Amniotic stem cell (primary cell): ENCODE data around the gene PIGW.

Experiments used
- DNase-seq: peaks from one replicate; lab custom pipeline; 2025; lab: John Stamatoyannopoulos, UW

PIGW gene, protein sequence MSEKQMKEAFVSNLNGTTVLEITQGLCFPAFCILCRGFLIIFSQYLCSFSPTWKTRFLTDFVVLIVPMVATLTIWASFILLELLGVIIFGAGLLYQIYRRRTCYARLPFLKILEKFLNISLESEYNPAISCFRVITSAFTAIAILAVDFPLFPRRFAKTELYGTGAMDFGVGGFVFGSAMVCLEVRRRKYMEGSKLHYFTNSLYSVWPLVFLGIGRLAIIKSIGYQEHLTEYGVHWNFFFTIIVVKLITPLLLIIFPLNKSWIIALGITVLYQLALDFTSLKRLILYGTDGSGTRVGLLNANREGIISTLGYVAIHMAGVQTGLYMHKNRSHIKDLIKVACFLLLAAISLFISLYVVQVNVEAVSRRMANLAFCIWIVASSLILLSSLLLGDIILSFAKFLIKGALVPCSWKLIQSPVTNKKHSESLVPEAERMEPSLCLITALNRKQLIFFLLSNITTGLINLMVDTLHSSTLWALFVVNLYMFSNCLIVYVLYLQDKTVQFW

DNA sequence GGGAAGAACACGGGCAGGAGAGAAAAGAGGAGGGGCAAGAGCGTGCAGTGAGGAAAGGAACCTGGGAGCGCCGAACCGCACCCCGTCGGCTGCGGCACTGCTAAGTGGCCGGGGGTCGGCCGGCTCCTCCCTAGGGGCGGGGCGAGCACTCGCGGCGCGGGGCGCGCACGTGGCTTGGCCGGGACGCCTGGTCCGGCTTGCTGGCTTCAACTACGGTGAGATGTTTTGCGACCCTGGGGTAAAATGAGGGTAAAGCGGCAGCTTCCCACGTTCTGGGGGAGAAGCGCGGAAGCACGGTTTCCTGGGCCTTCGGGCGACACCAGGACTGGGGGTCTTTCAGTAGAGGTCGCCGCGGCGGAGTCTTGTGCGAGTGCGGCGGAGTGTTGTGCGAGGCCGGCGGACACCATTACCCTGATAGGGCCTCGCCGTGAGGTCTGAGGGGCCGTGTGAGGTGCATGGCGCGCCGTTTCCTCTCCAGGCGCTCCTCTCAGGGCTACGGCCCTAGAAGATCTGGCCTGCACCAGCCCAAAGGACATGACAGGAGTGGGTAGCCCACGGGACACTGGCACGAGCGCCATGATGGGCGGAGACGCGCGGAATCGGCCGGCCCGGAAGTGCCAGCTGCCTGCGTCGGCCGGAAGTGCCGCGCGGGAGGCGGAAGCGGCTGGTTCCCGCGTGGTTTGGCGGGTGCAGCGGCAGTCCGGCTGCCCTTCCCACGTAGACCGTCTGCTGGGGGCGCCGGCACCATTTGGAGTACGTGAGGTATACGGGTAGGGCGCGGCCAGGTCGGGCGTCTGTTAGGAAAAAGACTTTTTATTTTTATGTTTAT is at the start of gene PIGW, which contains the start of gene MYO19:
TSS of gene PIGW (plus strand) at position 148 of the 829 bp plus-strand sequence. CDS start 2,115 bp downstream, outside the sequence.
TSS of gene MYO19 (minus strand) at position 29 of the 829 bp plus-strand sequence. CDS start 2,330 bp downstream, outside the sequence.
- peak; percentile 66 for DNase-seq

DNA sequence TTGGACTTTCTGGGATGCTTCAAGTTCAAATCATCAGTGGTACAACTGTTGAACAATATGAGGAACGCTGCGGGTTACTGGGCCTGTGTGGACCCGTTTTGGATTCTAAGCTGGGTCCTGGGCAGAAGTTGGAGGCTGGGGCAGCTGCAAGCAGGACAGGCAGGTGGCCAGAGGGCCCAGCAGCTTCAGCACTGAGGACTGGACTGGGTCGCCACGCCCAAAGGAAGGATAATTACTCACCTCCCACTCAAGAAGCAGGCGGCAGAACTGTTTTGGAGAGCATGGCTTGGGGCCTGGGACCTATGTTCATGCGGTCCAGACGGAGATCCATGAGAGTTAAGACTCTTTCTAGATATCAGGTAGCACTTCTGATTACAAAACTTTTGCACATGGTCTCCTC is 49.8 kb upstream of the PIGW start:
- DNase-seq, result no peak

- no peak for DNase-seq
Observed at GRCh38 chr17:36485805-36486203, 49.0 kb upstream of the PIGW start.

DNA sequence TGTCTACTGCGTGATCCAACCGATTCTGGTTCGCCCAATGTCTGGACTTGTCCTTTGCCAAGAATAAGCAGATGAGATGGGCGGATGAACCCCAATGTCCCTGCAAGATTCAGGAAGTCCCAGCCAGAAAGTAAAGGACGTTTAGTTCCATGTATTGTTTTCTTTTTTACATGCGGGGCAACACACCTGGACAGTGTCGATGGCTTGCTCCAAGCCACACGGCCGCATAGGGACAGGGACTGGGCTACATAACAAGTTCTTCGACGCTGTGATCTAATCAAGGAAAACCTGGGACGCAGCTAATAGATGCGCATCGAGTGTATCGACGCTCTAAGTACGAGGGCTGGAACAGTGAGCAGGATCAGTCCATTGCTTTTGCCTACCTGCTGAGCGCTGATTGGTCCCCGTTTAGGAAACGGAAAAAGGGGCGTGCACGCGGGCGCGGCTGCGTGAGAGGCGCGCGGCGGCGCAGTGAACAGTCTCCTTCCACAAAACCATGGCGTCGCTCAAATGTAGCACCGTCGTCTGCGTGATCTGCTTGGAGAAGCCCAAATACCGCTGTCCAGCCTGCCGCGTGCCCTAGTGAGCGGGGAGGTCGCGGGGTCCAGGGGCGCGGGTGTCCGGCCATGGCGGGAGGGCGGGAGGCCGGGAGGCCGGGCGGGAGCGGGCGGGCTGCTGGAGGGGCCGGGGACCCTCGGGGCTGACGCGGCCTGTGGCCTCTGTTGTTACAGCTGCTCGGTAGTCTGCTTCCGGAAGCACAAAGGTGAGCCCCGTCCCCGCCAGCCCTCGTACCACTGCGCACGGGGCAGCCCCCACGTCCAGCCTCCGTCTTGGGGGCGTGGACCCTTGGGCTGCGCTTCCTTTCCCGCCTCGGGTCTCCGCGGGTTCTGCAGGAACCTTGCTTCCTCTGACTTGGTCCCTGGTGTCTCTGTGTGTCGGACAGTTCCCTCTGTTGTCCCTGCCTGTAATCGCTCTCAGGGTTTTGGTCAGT is 48.3 kb upstream of the PIGW start, which contains the start of gene ZNHIT3:
TSS of gene ZNHIT3 (plus strand) at position 478 of the 991 bp plus-strand sequence. CDS start at position 497, 19 bp downstream.
- DNase-seq, result peak; percentile 91

DNA sequence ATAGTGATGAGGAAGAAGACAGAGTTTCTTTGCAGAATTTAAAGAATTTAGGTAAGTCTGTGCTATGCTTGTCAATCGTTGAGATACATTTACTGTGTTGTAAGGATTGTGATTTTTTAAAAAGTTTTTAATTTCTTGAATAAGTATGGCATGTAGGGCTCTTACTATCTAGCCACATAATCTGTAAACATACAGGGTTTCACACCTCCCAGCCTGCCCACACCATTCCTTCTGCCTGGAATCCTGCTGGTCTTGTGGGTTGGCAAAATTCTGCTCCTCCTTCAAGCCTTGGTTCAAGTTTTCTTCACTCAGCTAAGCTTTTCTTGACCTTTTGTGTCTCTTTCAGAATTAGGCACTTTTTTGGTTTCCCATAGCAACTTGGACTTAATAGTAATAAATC is 40.8 kb upstream of the PIGW start:
- DNase-seq, result no peak

DNA sequence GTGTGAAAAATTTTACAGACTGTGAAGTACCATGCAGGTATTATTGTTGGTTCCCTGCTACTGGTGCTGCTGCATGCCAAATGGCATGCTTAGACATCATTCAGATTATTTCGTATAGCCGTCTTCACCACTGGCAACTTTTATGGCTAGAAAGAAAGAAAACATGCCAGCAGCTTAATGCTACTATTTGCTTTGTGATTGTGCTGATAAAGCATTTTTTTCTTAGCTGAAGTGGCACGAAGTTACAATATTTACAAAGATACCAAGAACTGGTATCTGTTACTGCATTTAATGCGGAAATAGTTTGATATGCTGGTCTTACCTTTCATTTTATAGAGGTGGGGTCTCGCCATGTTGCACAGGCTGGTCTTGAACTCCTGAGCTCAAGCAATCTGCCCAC is 40.1 kb upstream of the PIGW start:
- DNase-seq, result no peak

GRCh38 chr17:36495076-36495578 is 39.7 kb upstream of the PIGW start:
- DNase-seq, result no peak

GRCh38 chr17:36496018-36496789 is 38.6 kb upstream of the PIGW start:
- no peak for DNase-seq

DNA sequence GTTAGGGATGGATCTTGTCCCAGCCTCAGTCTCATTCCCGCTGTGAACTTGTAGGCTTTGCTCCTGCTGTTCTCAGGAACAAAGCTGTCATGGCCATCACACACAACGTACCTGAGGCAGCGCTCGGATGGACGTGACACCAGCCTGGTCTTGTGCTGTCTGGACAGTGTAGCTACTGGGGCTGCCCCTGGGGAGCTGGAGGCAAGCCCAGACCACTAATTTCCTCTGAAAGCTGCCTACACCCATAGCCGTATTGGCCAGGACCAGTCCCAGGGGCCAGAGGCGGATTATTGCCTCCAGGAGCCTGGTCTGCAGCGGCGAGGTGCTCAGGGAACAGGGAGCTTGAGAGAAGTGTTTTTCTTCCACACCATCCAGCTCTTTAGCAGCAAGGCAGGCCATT is 36.6 kb upstream of the PIGW start:
- no peak for DNase-seq

DNA sequence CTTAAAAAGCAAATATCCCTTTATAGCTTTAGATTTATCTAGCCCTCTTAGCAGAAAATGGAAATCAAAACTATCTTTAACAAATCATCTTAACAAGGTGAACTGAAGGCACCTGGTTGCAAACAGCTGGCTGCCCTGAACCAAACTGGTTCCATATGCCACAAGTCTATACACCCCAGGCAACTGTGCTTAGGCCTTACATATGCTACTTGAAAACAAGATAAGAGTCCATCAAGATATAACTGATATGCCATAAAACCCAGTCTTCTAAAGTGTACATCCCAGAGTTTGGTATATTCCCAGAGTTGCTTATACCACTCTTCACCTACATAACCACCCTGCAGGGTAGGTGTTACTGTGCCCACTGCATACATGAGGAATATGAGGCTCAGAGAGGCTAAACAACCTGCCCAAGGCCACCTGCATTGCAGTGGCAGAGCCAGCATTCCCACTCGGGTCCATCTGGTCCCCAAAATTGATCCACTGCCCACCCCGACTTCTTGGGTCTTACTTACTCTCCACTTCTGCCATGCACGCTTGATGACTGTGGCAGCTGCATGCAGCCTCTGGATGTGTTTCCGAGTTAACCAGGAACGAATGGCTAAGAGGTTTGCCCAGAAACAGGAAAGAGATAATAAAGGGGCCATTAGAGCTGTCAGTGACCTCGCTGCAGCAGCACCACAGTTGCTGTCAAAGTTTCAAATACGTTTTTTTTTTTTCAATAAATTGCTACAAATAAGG is 36.1 kb upstream of the PIGW start:
- no peak for DNase-seq

- DNase-seq, result no peak
Observed at GRCh38 chr17:36500745-36501225, 34.0 kb upstream of the PIGW start.

DNA sequence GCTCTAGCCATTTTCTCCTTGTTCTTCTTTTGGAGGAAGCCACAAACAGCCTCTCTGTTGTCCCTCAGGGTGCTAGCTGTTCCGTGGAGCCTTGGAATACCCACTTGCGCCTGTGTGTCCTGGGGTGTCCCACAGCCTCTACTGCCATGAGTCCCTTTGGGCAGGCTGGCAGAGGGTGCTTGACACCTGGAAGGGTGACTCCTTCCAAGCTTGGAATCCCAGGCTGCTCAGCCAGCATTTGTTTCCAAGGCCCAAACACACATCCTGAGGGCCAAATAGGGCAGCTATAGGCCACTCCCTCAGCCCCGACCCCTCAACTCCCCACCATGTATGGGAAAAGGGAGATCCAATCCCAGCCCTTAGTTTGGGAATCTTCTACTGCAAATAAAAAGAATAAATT is 33.4 kb upstream of the PIGW start:
- DNase-seq, result no peak

GRCh38 chr17:36501963-36502362 is 32.8 kb upstream of the PIGW start:
- no peak for DNase-seq

DNA sequence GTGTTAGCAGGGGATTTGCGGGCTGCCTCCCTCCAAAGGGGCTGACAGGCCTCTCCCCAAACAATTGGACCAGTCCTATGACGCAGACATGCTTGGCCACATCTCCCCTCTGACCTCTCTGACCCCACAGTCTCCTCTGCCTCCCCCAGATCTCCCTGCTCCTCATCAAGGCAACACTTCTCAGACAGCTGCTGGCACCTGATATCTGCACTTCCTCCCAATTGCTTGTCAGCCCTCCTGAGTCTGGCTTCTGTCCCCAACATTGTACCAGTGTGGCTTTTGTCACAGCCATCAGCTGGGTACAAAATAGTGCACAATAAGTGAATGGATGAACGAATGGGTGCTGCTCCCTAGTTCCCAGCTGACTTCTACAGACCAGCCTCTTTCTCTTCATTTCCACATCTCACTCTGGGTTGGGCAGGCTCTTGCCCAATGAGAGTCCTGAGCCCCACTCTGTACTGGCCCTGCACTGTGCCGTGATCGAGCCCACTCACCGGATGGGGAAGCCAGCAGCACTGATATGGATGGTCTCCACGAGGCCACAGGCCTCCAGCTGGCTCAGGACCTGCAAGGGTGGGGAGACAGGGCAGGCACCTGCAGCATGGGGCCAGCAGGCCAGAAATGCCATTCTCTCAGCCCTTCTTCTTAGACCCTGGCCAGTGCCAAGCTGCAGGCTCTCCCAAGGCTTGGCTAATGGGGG is 31.2 kb upstream of the PIGW start:
- DNase-seq, result no peak

DNA sequence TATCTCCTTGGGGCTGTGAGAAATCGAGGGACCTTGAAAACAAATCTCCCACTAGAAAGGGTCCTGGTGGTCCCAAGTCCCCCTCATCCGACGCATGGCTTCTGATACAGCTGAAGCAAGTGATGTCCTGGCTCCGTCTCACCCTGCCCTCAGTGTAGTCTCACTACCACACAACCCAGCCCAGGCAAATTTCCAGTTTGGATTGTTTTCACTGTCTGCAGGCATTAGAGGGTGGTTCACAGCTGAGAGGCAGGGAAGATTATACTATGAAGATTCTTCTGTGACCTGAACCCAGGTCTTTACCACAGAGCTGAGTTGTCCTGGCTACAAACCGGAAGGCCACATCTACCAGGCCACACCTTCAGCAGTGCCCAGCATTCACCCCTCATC is 30.6 kb upstream of the PIGW start:
- DNase-seq, result no peak

GRCh38 chr17:36505171-36505570 is 29.6 kb upstream of the PIGW start:
- no peak for DNase-seq

DNA sequence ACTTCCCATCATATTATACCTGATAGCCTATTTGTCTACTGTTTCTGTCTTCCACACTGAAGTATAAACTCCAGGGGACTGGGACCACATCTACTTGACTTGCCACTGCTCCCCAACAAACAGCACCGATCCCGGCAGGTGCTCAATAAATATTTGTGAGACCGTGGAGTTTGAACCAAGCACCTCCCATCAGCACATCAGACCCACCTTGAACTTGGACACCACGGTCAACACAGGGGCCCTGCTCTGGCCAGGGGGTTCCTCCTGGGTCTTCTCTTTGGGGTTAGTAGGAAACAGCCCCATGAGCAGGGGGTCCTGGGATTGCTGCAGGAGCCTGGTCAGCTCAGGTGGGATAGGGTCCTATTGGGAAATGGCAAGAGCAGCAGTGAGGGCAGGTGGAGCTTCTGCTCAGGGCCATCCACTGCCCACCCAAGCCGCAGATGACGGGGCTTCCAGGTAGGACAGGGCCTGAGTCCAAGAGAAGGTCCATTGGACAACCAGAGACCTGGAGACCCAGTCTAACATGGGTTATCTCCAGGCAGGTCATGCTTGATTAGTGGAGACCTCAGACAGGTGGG is 28.4 kb upstream of the PIGW start:
- no peak for DNase-seq

DNA sequence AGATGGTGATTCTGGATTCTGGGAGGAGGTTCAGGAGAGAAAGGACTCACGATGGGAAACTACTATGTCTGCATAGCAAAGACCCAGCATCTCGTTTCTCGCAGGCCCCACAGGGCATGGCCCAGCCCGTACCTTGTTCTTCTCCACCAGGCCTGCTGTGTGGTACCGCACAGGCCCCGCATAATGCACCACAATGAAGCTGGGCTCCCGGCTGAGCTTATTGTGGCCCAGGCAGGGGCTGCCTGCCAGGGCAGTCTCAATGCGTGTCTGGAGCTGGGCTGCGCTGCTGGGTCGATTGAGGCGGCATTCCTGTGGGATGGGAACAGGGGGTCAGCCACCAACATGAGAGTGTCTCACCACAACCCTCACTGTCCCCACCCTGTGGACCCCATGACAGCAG is 28.0 kb upstream of the PIGW start:
- DNase-seq, result no peak

- DNase-seq, result no peak
Observed at GRCh38 chr17:36507266-36507665, 27.5 kb upstream of the PIGW start.
